DOHH2 (cell line): Measurements from ENCODE around the gene TCF25.
"Not testable (repeated sequence)": the region's sequence is repeated elsewhere in the genome, so short reads cannot be mapped to it uniquely, and the experiment has no call there.

Source experiments
- H3F3A ChIP-seq: fragments of 200-600 bp; sonication (generic), shearing (Covaris generic); 2 replicates; pipeline ENCODE4 v1.6.0; 2016; ENCODE audit warnings: antibody characterized with exemption, mild to moderate bottlenecking; ENCODE audit not compliant: control insufficient read depth, insufficient read depth
- H3K27ac ChIP-seq: fragments of 200-600 bp; sonication (generic); 2 replicates; pipeline ENCODE4 v1.5.1; 2014; ENCODE audit warnings: low read depth, mild to moderate bottlenecking, low read length, moderate library complexity
- H3K27me3 ChIP-seq: fragments of 200-600 bp; sonication (generic); 2 replicates; pipeline ENCODE4 v1.6.1; 2014; ENCODE audit warnings: mild to moderate bottlenecking, low read length, mixed read lengths; ENCODE audit not compliant: control insufficient read depth
- H3K36me3 ChIP-seq: fragments of 200-600 bp; sonication (generic); 2 replicates; pipeline ENCODE4 v1.6.1; 2014; ENCODE audit warnings: mild to moderate bottlenecking, low read length, moderate library complexity, mixed read lengths; ENCODE audit not compliant: control insufficient read depth
- H3K4me1 ChIP-seq: fragments of 200-600 bp; sonication (generic); 2 replicates; pipeline ENCODE4 v1.6.1; 2014; ENCODE audit warnings: mild to moderate bottlenecking, low read length, mixed read lengths; ENCODE audit not compliant: control insufficient read depth
- H3K4me2 ChIP-seq: fragments of 200-600 bp; sonication (generic); 2 replicates; pipeline ENCODE4 v1.6.0; 2014; ENCODE audit warnings: mild to moderate bottlenecking, low read length, moderate library complexity
- H3K4me3 ChIP-seq: fragments of 200-600 bp; sonication (generic); 2 replicates; pipeline ENCODE4 v1.5.1; 2014; ENCODE audit warnings: mild to moderate bottlenecking, low read length, mixed read lengths
- H3K79me2 ChIP-seq: fragments of 200-600 bp; sonication (generic); 2 replicates; pipeline ENCODE4 v1.6.1; 2014; ENCODE audit warnings: mild to moderate bottlenecking, low read length, mixed read lengths; ENCODE audit not compliant: control insufficient read depth
- H3K9me2 ChIP-seq: fragments of 200-600 bp; sonication (generic); replicated peaks from 2 replicates; pipeline ENCODE4 v1.6.1; 2014; ENCODE audit warnings: mild to moderate bottlenecking, low read length, mixed read lengths; ENCODE audit not compliant: control insufficient read depth
- H3K9me3 ChIP-seq: fragments of 200-600 bp; sonication (generic); 2 replicates; pipeline ENCODE4 v1.6.1; 2014; ENCODE audit warnings: antibody characterized with exemption, low read length, mixed read lengths; ENCODE audit not compliant: control insufficient read depth, insufficient read depth
- H4K20me1 ChIP-seq: fragments of 200-600 bp; sonication (generic); 2 replicates; pipeline ENCODE4 v1.6.0; 2014; ENCODE audit warnings: low read depth, mild to moderate bottlenecking, antibody characterized with exemption, low read length, moderate library complexity; ENCODE audit not compliant: control insufficient read depth, insufficient read depth
- CTCF ChIP-seq: fragments of 200-600 bp; sonication (generic); IDR thresholded peaks from one replicate; pipeline ENCODE4 v1.5.1; 2014; ENCODE audit warnings: antibody characterized with exemption, mild to moderate bottlenecking, low read depth, low read length; ENCODE audit not compliant: poor library complexity, severe bottlenecking
- EZH2phosphoT487 ChIP-seq: fragments of 200-600 bp; sonication (generic); IDR thresholded peaks from 2 replicates; pipeline ENCODE4 v1.6.1; 2017; ENCODE audit warnings: borderline replicate concordance, mild to moderate bottlenecking, antibody characterized with exemption, low read length, moderate library complexity, mixed read lengths

The TCF25 gene

GRCh38 chr16:89829630-89830437 lies 43.6 kb upstream of the TCF25 start:
- Histone ChIP-seq H3K27me3 (peaks cover 5% of the 10 kb centered on the region; the same call in 1 of the 2 replicates), H3F3A (peaks cover 4% of the 10 kb centered on the region; the same call in 1 of the 2 replicates), H3K9me2 (no peaks in the 10 kb centered on the region), H3K27ac (no peak overlapping the region), H3K79me2 (no peaks in the 10 kb centered on the region), H4K20me1 (peaks cover 12% of the 10 kb centered on the region; the same call in 1 of the 2 replicates), H3K4me2 (no peak overlapping the region), H3K36me3 (no peaks in the 10 kb centered on the region), H3K4me1 (peaks cover 24% of the 10 kb centered on the region), H3K9me3 (no peaks in the 10 kb centered on the region), H3K4me3 (no peak overlapping the region)
- TF ChIP-seq EZH2phosphoT487 (no peak), CTCF (no peak)

- Histone ChIP-seq H3F3A (peaks cover 4% of the 10 kb centered on the region; the same call in 1 of the 2 replicates), H3K9me3 (no peaks in the 10 kb centered on the region), H3K4me1 (peaks cover 25% of the 10 kb centered on the region), H3K27ac (no peak overlapping the region), H3K27me3 (peaks cover 5% of the 10 kb centered on the region; the same call in 1 of the 2 replicates), H3K4me3 (no peak overlapping the region), H3K9me2 (no peaks in the 10 kb centered on the region), H3K4me2 (no peak overlapping the region), H3K36me3 (no peaks in the 10 kb centered on the region), H4K20me1 (peaks cover 12% of the 10 kb centered on the region; the same call in 1 of the 2 replicates), H3K79me2 (no peaks in the 10 kb centered on the region)
- TF ChIP-seq CTCF (no peak), EZH2phosphoT487 (no peak)
These were observed 41.5 kb upstream of the TCF25 start for GRCh38 chr16:89831810-89832328.

GRCh38 chr16:89833664-89834363 lies 39.6 kb upstream of the TCF25 start:
- not testable (repeated sequence) for H3K4me2 ChIP-seq, H3K27me3 ChIP-seq, H3K27ac ChIP-seq, H3K9me3 ChIP-seq, H3K36me3 ChIP-seq, H3K79me2 ChIP-seq, H3F3A ChIP-seq, H3K4me3 ChIP-seq, H3K9me2 ChIP-seq, H4K20me1 ChIP-seq
- H3K4me1 ChIP-seq: peaks cover 33% of the 10 kb centered on the region

GRCh38 chr16:89834813-89835363 lies 38.5 kb upstream of the TCF25 start:
- not testable (repeated sequence) for H4K20me1 ChIP-seq, H3F3A ChIP-seq, H3K27ac ChIP-seq, H3K4me2 ChIP-seq, H3K9me3 ChIP-seq, H3K9me2 ChIP-seq, H3K4me3 ChIP-seq, H3K79me2 ChIP-seq, H3K27me3 ChIP-seq, H3K36me3 ChIP-seq
- peaks cover 34% of the 10 kb centered on the region for H3K4me1 ChIP-seq

- H3K4me2 ChIP-seq, H4K20me1 ChIP-seq, H3K27me3 ChIP-seq, H3K79me2 ChIP-seq, H3K9me2 ChIP-seq, H3F3A ChIP-seq, H3K36me3 ChIP-seq, H3K9me3 ChIP-seq, H3K4me3 ChIP-seq, H3K27ac ChIP-seq: not testable (repeated sequence)
- H3K4me1 ChIP-seq: peaks cover 46% of the 10 kb centered on the region
These were observed 36.9 kb upstream of the TCF25 start for GRCh38 chr16:89836484-89836883.
